IPS DF 6.9 (cell line): ENCODE results near the gene PPP1R1B.

Source experiments
- DNase-seq: peaks from one replicate; pipeline ENCODE4 v3.0.0-alpha.2; 2013; ENCODE audit warnings: low read depth, low spot score
- H3K27ac ChIP-seq: one replicate; pipeline ENCODE4 v1.5.1; 2013; ENCODE audit warnings: low read length, control low read depth
- H3K27me3 ChIP-seq: 2 replicates; pipeline ENCODE4 v1.6.1; 2013; ENCODE audit warnings: mild to moderate bottlenecking, low read length; ENCODE audit not compliant: control insufficient read depth, insufficient read depth
- H3K36me3 ChIP-seq: 2 replicates; pipeline ENCODE4 v1.6.1; 2013; ENCODE audit warnings: low read length; ENCODE audit not compliant: control insufficient read depth, insufficient read depth
- H3K4me1 ChIP-seq: 2 replicates; pipeline ENCODE4 v1.6.1; 2013; ENCODE audit warnings: low read length; ENCODE audit not compliant: control insufficient read depth, insufficient read depth
- H3K4me3 ChIP-seq: 2 replicates; pipeline ENCODE4 v1.5.1; 2013; ENCODE audit warnings: mild to moderate bottlenecking, low read length
- H3K9me3 ChIP-seq: 2 replicates; pipeline ENCODE4 v1.6.1; 2013; ENCODE audit warnings: low read length, inconsistent platforms; ENCODE audit not compliant: control insufficient read depth, insufficient read depth
- WGBS: extraction: QIAGEN DNeasy Blood & Tissue Kit; methylation state at CpG from one replicate; pipeline ENCODE4 v1.1.7; 2013; ENCODE audit warnings: mixed read lengths, missing lambda C conversion rate; ENCODE audit not compliant: insufficient read length, insufficient coverage; 5-methylcytosine and 5-hydroxymethylcytosine counted together

Gene PPP1R1B

DNA sequence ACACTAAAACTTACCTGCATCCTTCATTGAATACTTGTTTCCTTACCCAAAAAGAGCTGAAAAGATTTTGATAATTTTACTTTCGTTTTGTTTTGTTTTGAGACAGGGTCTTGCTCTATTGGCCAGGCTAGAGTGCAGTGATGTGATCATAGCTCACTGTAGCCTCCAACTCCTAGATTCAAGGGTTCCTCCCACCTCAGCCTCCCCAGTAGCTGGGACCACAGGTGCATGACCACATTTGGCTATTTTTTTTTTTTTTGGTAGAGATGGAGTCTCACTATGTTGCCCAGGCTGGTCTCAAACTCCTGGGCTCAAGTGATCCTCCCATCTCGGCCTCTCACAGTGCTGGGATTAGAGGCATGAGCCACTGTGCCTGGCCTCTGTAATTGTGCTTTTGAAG lies 28.4 kb downstream of the PPP1R1B start:
- Histone ChIP-seq H3K27ac (no peak overlapping the region), H3K4me3 (no peak overlapping the region), H3K27me3 (no peaks in the 10 kb centered on the region), H3K36me3 (peaks cover 5% of the 10 kb centered on the region; the same call in 1 of the 2 replicates), H3K9me3 (no peaks in the 10 kb centered on the region), H3K4me1 (peaks cover 20% of the 10 kb centered on the region)
- no CpG with 5 or more reads among the region's 2 CpGs for WGBS
- DNase-seq = no peak

GRCh38 chr17:39658346-39658745 lies 31.6 kb downstream of the PPP1R1B start:
- peaks cover 14% of the 10 kb centered on the region for H3K4me1 ChIP-seq
- DNase-seq = no peak
- H3K36me3 ChIP-seq = peaks cover 14% of the 10 kb centered on the region; the same call in 1 of the 2 replicates
- no CpG with 5 or more reads among the region's 11 CpGs for WGBS
- no peak overlapping the region for H3K27ac ChIP-seq
- H3K27me3 ChIP-seq = no peaks in the 10 kb centered on the region
- H3K4me3 ChIP-seq = no peak overlapping the region
- no peaks in the 10 kb centered on the region for H3K9me3 ChIP-seq

DNA sequence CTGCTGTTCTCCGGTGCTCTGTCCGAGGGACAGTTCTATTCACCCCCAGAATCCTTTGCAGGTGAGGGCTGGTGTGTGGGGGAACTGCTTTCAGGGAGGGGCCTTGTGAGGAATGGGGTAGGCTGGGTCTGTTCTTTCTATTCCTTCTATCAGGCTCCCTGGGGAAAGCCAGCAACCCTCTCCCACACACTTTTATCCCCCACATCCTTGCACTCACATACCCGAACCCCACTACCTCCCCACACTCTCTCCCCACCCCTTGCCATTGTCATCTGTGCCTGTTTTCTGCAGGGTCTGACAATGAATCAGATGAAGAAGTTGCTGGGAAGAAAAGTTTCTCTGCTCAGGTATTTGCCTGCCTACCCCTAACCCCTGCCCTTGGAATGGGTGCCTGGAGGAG lies 32.0 kb downstream of the PPP1R1B start:
- Histone ChIP-seq H3K4me3 (no peak overlapping the region), H3K9me3 (no peaks in the 10 kb centered on the region), H3K27ac (no peak overlapping the region), H3K27me3 (no peaks in the 10 kb centered on the region), H3K4me1 (peaks cover 13% of the 10 kb centered on the region), H3K36me3 (peaks cover 14% of the 10 kb centered on the region; the same call in 1 of the 2 replicates)
- WGBS = 100% methylated on average over 1 of the region's 3 CpGs
- DNase-seq = no peak

DNA sequence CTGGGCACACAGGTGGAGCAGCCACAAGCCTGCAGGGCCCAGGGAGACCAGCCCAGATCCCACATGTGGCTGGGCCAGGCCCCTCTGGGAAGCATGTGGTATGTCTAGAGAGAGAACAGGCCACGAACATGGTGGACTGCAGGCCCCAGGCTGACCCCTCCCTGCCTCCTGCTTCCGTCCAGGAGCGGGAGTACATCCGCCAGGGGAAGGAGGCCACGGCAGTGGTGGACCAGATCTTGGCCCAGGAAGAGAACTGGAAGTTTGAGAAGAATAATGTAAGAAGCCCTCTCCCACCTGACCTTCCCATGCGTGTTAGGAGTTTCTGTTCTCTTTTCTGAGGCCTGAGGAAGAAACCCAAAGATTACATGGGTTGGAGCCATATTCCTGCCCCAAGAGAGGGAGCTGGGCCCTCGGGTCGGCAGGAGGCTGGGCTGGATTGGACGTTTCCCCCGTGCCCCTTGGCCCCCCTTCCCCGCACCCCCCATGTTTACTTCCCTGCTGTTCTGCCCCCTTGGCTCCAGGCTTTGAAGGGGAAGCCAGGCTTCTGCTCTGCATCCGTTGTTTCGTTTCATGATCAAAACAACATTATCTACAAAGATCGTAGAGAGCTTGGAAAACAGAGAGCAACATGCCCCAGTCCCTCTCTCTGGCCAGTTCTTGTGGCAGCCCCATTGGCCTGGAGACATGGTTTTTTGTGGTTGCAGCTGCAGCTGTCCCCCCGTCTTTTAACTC lies 32.7 kb downstream of the PPP1R1B start:
- H3K4me3 ChIP-seq = no peak overlapping the region
- no peak for DNase-seq
- H3K4me1 ChIP-seq = peaks cover 19% of the 10 kb centered on the region
- no peaks in the 10 kb centered on the region for H3K27me3 ChIP-seq
- H3K9me3 ChIP-seq = no peaks in the 10 kb centered on the region
- no CpG with 5 or more reads among the region's 15 CpGs for WGBS
- peaks cover 14% of the 10 kb centered on the region; the same call in 1 of the 2 replicates for H3K36me3 ChIP-seq
- H3K27ac ChIP-seq = no peak overlapping the region

- Histone ChIP-seq H3K27ac (no peak overlapping the region), H3K4me3 (no peak overlapping the region), H3K9me3 (no peaks in the 10 kb centered on the region), H3K36me3 (peaks cover 14% of the 10 kb centered on the region; the same call in 1 of the 2 replicates), H3K27me3 (no peaks in the 10 kb centered on the region), H3K4me1 (peaks cover 22% of the 10 kb centered on the region)
- no CpG with 5 or more reads among the region's 5 CpGs for WGBS
- DNase-seq = no peak
These were observed 33.2 kb downstream of the PPP1R1B start for GRCh38 chr17:39660011-39660360.

- H3K36me3 ChIP-seq = peaks cover 14% of the 10 kb centered on the region; the same call in 1 of the 2 replicates
- WGBS = no CpG with 5 or more reads among the region's 35 CpGs
- H3K4me1 ChIP-seq = peaks cover 22% of the 10 kb centered on the region
- DNase-seq = no peak
- H3K27me3 ChIP-seq = no peaks in the 10 kb centered on the region
- no peaks in the 10 kb centered on the region for H3K9me3 ChIP-seq
- H3K27ac ChIP-seq = no peak overlapping the region
- H3K4me3 ChIP-seq = no peak overlapping the region
These were observed 33.9 kb downstream of the PPP1R1B start for GRCh38 chr17:39660397-39661385.

GRCh38 chr17:39661744-39662541 lies 35.2 kb downstream of the PPP1R1B start:
- peaks cover 27% of the 10 kb centered on the region for H3K4me1 ChIP-seq
- H3K4me3 ChIP-seq = no peak overlapping the region
- H3K27ac ChIP-seq = no peak overlapping the region
- no peaks in the 10 kb centered on the region for H3K9me3 ChIP-seq
- H3K27me3 ChIP-seq = no peaks in the 10 kb centered on the region
- DNase-seq = no peak
- no CpG with 5 or more reads among the region's 8 CpGs for WGBS
- H3K36me3 ChIP-seq = peaks cover 14% of the 10 kb centered on the region; the same call in 1 of the 2 replicates

GRCh38 chr17:39662551-39663339 lies 36.0 kb downstream of the PPP1R1B start:
- peaks cover 12% of the 10 kb centered on the region; the same call in 1 of the 2 replicates for H3K36me3 ChIP-seq
- no peaks in the 10 kb centered on the region for H3K9me3 ChIP-seq
- no peak overlapping the region for H3K4me3 ChIP-seq
- peaks cover 25% of the 10 kb centered on the region for H3K4me1 ChIP-seq
- WGBS = no CpG with 5 or more reads among the region's 22 CpGs
- H3K27me3 ChIP-seq = no peaks in the 10 kb centered on the region; the same call in 1 of the 2 replicates
- H3K27ac ChIP-seq = no peak overlapping the region
- no peak for DNase-seq

DNA sequence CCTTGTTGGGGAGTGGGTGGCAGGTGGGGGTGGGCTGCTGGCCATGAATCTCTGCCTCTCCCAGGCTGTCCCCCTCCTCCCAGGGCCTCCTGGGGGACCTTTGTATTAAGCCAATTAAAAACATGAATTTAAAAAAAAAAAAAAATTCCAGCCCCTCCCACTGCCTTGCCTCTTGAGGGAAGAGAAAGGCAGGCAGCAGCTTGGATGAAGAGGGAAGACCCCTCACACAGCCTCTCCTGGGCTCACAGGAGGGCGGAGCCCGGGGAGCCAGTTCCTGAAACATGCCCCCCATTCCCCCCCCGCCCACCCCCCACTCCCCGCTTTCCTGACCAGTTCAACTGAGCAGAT lies 36.6 kb downstream of the PPP1R1B start:
- H3K4me3 ChIP-seq = no peak overlapping the region
- peaks cover 22% of the 10 kb centered on the region for H3K4me1 ChIP-seq
- H3K27me3 ChIP-seq = no peaks in the 10 kb centered on the region; the same call in 1 of the 2 replicates
- WGBS = no CpG with 5 or more reads among the region's 4 CpGs
- H3K36me3 ChIP-seq = peaks cover 12% of the 10 kb centered on the region; the same call in 1 of the 2 replicates
- no peak for DNase-seq
- no peaks in the 10 kb centered on the region for H3K9me3 ChIP-seq
- no peak overlapping the region for H3K27ac ChIP-seq
